Skeletal muscle satellite cell (primary cell): ENCODE measurements around the gene CD300E.

Source experiments
- H3K27me3 ChIP-seq: 2 replicates; pipeline ENCODE4 v1.7.0; 2013; ENCODE audit warnings: low read length; ENCODE audit not compliant: control insufficient read depth, insufficient read depth
- H3K36me3 ChIP-seq: 2 replicates; pipeline ENCODE4 v1.7.0; 2013; ENCODE audit warnings: mild to moderate bottlenecking, control low read depth, low read length; ENCODE audit not compliant: insufficient read depth
- H3K4me1 ChIP-seq: 2 replicates; pipeline ENCODE4 v1.7.0; 2013; ENCODE audit warnings: low read length; ENCODE audit not compliant: control insufficient read depth, insufficient read depth
- H3K4me2 ChIP-seq: 2 replicates; pipeline ENCODE4 v1.7.0; 2013; ENCODE audit warnings: mild to moderate bottlenecking, low read length
- H3K4me3 ChIP-seq: 2 replicates; pipeline ENCODE4 v1.7.0; 2013; ENCODE audit warnings: low read length
- H3K9ac ChIP-seq: 2 replicates; pipeline ENCODE4 v1.7.0; 2013; ENCODE audit warnings: mild to moderate bottlenecking, low read depth, low read length, moderate library complexity
- H3K9me3 ChIP-seq: replicated peaks from 2 replicates; pipeline ENCODE4 v1.7.0; 2013; ENCODE audit warnings: mild to moderate bottlenecking, control low read depth, low read length

Gene CD300E

DNA sequence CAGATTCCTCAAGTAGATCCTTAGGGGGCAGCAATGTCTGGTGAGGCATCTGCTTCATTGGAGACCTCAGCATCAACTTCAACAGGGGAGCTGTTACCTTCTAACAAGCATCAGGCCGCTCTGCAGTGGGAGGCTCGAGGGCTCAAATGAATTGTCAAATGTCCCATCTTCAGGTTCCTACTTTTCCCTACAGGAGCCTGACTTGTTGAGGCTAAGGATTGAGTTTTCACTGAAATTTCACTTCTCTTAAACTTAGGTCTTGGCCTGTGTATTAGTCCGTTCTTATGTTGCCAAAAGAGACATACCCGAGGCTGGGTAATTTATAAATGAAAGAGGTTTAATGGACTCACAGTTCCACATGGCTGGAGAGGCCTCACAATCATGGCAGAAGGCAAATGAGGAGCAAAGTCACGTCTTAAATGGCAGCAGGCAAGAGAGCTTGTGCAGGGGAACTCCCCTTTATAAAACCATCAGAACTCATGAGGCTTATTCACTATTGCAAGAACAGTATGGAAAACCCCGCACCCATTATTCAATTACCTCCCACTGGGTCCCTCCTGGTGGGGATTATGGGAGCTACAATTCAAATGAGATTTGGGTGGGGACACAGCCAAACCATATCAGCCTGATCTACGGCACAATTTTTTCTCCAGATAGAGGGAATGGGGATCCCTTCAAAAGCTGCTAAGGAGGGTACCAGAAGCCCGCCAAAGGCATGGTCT is 26.3 kb downstream of the CD300E start:
- Histone ChIP-seq H3K27me3 (no peaks in the 10 kb centered on the region), H3K4me2 (no peak overlapping the region), H3K4me3 (no peak overlapping the region), H3K4me1 (no peaks in the 10 kb centered on the region), H3K9ac (no peak overlapping the region), H3K9me3 (no peaks in the 10 kb centered on the region), H3K36me3 (no peaks in the 10 kb centered on the region)

DNA sequence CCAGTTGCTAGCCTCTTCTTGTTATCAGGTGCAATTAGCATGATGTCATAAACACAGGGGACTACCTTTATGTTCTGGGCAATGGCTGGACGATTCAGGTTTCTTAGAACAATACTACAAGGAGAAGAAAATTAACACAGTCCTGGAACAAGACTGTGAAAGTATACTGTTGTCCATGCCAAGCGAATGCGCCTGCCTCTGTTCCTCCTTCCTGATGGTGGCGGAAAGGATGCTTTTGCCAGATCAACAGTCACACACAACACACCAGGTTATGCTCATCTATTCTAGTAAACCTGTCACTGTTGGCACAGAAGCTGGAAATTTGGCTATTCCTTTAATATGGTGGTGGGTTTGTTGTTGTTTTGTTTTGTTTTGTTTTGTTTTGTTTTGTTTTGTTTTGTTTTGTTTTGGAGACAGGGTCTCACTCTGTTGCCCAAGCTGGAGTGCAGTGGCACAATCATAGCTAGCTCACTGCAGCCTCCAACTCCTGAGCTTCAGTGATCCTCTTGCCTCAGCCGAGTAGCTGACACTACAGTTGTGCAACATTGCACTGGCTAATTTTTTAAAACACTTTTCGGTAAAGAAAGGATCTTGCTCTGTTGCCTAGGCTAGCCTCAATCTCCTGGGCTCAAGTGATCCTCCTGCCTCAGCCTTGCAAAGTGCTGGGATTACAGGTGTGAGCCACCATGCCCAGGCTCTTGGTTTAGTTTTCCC is 28.3 kb downstream of the CD300E start:
- Histone ChIP-seq H3K4me3 (no peak overlapping the region), H3K4me2 (no peak overlapping the region), H3K4me1 (no peaks in the 10 kb centered on the region), H3K9ac (no peak overlapping the region), H3K9me3 (no peaks in the 10 kb centered on the region), H3K27me3 (no peaks in the 10 kb centered on the region), H3K36me3 (no peaks in the 10 kb centered on the region)

DNA sequence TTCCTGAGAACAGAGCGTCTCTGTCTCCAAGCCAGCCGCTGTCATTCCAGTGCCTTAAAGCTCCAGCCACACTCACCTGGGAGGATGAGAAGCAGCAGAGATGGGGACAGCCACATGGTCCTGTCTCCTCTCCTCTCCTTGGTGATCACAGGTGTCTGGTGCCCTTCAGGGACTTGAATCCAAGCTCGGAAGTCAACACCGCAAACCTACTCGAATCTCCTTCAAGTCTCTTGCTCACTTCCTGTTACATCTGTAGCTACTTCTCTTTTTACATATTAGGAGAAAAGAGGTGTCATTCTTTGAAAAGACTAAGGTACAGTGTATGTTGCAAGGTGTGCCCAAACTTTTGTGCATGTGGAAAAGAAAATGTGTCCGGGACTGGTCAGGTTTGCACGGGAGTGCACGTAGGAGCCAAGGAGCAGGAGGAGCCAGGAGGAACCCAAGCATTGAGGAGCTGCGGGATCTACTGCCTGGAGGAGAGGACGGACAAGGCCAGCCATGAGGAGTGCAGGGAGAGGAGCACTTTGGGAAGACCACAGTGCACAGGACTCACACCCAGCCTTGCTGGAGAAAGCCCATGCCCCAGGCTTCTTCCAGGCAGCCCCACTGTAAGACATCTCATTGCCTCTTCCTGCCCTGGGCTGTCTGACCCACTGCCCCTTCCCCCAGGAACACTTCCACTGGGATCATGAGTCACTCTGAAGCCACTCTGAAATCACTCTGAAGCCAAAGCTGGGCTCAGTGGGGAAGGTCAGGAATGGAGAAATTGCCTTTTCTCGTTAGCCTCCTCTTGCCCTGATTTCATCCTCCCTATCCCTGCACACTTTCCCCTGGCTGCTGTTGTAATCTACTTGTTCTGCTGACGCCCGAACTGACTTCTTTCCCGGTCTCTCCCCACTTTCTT is 31.2 kb downstream of the CD300E start, which contains the start of gene CD300LD:
Gene CD300LD (minus strand): TSS at position 197 of the 904 bp plus-strand sequence. CDS start 81 bp downstream, at position 116.
- no peaks in the 10 kb centered on the region for H3K9me3 ChIP-seq
- H3K27me3 ChIP-seq, result no peaks in the 10 kb centered on the region
- no peaks in the 10 kb centered on the region for H3K4me1 ChIP-seq
- H3K9ac ChIP-seq, result no peak within 1 kb of the TSS
- no peak within 1 kb of the TSS for H3K4me3 ChIP-seq
- no peaks in the 10 kb centered on the region for H3K36me3 ChIP-seq
- no peak within 1 kb of the TSS for H3K4me2 ChIP-seq

DNA sequence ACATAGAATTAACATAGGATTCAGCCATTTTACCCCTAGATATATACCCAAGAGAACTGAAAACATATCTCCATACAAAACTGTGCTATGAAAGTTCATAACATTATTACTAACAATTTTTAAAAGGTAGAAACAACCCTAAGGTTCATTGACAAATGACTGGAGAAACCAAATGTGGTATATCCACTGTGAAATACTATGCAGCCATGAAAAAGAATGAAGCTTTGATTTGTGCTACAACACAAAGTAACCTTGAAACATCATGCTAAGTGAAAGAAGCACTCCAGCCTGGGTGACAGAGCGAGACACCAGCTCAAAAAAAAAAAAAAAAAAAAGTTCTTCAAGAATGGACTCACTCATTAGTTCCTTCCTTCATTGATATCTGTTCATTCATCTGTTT is 32.0 kb downstream of the CD300E start:
- no peak overlapping the region for H3K4me2 ChIP-seq
- H3K4me3 ChIP-seq, result no peak overlapping the region
- no peaks in the 10 kb centered on the region for H3K27me3 ChIP-seq

DNA sequence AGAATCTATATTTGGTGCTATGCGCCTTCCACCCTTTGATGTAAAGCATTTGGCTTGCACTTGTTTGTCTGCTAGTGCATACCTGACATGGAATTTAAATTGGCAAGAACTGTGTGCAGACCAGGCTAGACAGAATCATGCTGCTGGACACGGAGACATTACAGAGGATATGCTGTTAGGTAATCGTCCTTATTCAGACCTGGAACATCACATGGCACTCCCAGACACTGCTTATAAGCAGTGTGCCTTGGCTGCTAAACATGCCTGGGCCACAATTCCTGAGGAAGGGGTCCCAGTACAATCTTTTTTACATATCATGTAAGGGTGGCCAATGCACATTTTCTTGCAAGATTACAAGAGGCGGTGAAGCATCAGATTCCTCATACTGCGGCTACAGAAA is 37.8 kb downstream of the CD300E start:
- no peak overlapping the region for H3K9ac ChIP-seq
- peaks cover 6% of the 10 kb centered on the region for H3K9me3 ChIP-seq
- H3K36me3 ChIP-seq, result no peaks in the 10 kb centered on the region
- no peak overlapping the region for H3K4me2 ChIP-seq
- H3K4me3 ChIP-seq, result no peak overlapping the region
- H3K27me3 ChIP-seq, result no peaks in the 10 kb centered on the region
- H3K4me1 ChIP-seq, result no peaks in the 10 kb centered on the region

More for the DNA sequence above, 32.0 kb downstream of the CD300E start:
- Histone ChIP-seq H3K4me1 (no peaks in the 10 kb centered on the region), H3K9ac (no peak overlapping the region), H3K36me3 (no peaks in the 10 kb centered on the region), H3K9me3 (no peaks in the 10 kb centered on the region)

GRCh38 chr17:74584292-74585060 is 39.1 kb downstream of the CD300E start:
- peaks cover 6% of the 10 kb centered on the region for H3K9me3 ChIP-seq
- H3K9ac ChIP-seq, result no peak overlapping the region
- H3K4me1 ChIP-seq, result no peaks in the 10 kb centered on the region
- H3K36me3 ChIP-seq, result no peaks in the 10 kb centered on the region
- H3K27me3 ChIP-seq, result no peaks in the 10 kb centered on the region
- no peak overlapping the region for H3K4me2 ChIP-seq
- no peak overlapping the region for H3K4me3 ChIP-seq

DNA sequence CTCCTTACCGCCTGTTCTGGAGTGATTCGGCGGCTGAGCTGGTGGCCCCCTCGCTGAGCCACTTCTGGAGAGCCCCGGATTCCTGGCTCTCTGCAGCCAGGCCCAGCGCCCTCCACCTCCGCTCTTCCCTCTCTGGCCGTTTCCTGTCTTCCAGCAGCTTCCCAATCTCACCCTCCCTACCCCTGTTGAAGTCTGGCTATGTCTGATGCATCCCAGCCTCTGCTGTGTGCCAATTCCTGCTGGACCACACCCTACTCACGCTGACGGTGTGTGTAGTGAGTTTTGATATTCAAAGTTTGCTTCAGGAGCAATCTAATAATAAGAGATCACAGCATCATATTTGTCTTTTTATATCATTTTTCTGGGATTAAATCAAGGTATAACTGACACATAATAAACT is 40.9 kb downstream of the CD300E start:
- Histone ChIP-seq H3K9me3 (peaks cover 6% of the 10 kb centered on the region), H3K4me1 (no peaks in the 10 kb centered on the region), H3K27me3 (no peaks in the 10 kb centered on the region), H3K9ac (no peak overlapping the region), H3K4me2 (no peak overlapping the region), H3K4me3 (no peak overlapping the region), H3K36me3 (no peaks in the 10 kb centered on the region)

- Histone ChIP-seq H3K9me3 (peaks cover 6% of the 10 kb centered on the region), H3K27me3 (no peaks in the 10 kb centered on the region), H3K36me3 (no peaks in the 10 kb centered on the region), H3K4me1 (no peaks in the 10 kb centered on the region), H3K4me2 (no peak overlapping the region), H3K9ac (no peak overlapping the region), H3K4me3 (no peak overlapping the region)
These were observed 43.6 kb downstream of the CD300E start for GRCh38 chr17:74579900-74580299.

GRCh38 chr17:74578979-74579378 is 44.6 kb downstream of the CD300E start:
- Histone ChIP-seq H3K4me3 (no peak overlapping the region), H3K27me3 (no peaks in the 10 kb centered on the region), H3K4me1 (no peaks in the 10 kb centered on the region), H3K9ac (no peak overlapping the region), H3K4me2 (no peak overlapping the region), H3K9me3 (peaks cover 6% of the 10 kb centered on the region), H3K36me3 (no peaks in the 10 kb centered on the region)

GRCh38 chr17:74574489-74575142 is 48.9 kb downstream of the CD300E start:
- Histone ChIP-seq H3K4me2 (no peak overlapping the region), H3K4me1 (no peaks in the 10 kb centered on the region), H3K36me3 (no peaks in the 10 kb centered on the region), H3K4me3 (no peak overlapping the region), H3K27me3 (no peaks in the 10 kb centered on the region), H3K9ac (no peak overlapping the region), H3K9me3 (no peaks in the 10 kb centered on the region)
